Measurements from ENCODE around the gene NR1H2. TPM values are rescaled to one million over a fixed set of nuclear protein-coding genes. Genes with fewer than 3 reads are reported as not detected.
"Not testable (repeated sequence)": the region's sequence is repeated elsewhere in the genome, so short reads cannot be mapped to it uniquely, and the experiment has no call there.

Gene NR1H2
- total and polyA plus RNA-seq, 12 donors: 64.0 to 125 (median 74.9) TPM

DNA sequence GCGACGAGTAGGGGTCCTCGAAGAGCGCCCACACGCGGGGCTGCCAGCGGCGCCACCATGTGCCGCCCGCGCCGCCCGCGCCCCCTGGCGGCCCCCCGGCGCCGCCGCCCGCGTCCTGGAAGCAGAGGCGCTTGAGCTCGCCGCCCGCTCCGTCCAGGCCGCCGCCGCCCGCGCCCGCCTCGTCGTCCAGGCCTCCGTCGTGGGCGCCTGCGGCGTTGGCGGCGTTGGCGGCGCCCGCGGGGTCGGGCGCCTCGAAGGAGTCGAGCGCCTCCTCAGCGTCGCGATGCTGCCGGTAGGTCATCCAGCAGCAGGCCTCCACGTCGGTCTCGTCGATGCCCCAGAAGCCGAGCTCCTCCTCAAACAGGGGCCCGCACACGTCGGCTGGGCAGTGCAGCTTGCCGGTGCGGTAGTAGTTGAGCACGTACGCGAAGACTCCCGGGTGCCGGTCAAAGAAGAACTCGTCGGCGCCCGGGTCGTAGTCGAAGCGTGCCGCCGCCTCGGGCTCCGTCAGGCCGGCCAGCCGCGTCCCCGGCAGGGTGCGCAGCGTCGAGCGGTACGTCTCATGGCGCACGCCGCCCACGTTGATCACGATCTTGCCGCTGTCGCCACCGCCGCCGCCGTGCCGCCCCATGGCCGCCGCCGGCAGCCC lies 47.9 kb upstream of the NR1H2 start:
- TF ChIP-seq, protein P1, sequence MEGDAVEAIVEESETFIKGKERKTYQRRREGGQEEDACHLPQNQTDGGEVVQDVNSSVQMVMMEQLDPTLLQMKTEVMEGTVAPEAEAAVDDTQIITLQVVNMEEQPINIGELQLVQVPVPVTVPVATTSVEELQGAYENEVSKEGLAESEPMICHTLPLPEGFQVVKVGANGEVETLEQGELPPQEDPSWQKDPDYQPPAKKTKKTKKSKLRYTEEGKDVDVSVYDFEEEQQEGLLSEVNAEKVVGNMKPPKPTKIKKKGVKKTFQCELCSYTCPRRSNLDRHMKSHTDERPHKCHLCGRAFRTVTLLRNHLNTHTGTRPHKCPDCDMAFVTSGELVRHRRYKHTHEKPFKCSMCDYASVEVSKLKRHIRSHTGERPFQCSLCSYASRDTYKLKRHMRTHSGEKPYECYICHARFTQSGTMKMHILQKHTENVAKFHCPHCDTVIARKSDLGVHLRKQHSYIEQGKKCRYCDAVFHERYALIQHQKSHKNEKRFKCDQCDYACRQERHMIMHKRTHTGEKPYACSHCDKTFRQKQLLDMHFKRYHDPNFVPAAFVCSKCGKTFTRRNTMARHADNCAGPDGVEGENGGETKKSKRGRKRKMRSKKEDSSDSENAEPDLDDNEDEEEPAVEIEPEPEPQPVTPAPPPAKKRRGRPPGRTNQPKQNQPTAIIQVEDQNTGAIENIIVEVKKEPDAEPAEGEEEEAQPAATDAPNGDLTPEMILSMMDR (IDR thresholded peaks at IDR 0.05): peak in 1 of 9 donors; percentile 38
- no peak for ATAC-seq
- WGBS, 2 donors: 1% methylated on average over 96 to 104 of the region's 104 CpGs
- peak overlapping the region; percentile 18 to 50 (median 42) for H3K4me3 ChIP-seq
- H3K9me3 ChIP-seq: no peaks in the 10 kb centered on the region
- intact Hi-C loops (cut with DNase I): loop anchor here in 1 of 10 donors (5.0 kb wide), 1 partner anchor 161 kb away; no protein-coding TSS in a partner anchor
- peaks cover 5 to 53% (median 24%) of the 10 kb centered on the region in 9 donors for H3K4me1 ChIP-seq
- peak in 1 of 2 donors; percentile 42 for DNase-seq
- H3K27ac ChIP-seq: no peak overlapping the region
- H3K36me3 ChIP-seq: no peaks in the 10 kb centered on the region
- peaks cover 0 to 77% (median 56%) of the 10 kb centered on the region in 7 donors for H3K27me3 ChIP-seq

DNA sequence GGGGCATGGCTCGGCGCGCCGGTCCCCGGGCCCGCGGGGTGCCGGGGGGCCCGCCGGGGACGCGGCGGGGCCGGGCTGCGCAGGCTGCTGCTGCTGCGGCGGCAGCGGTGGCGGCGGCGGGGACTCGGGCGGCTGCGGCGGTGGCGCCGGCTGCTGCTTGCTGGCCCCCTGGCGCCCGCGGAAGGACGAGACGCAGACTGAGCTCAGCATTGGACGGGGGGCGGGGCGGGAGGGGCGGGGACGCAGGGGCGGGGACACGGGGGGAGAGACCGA lies 47.4 kb upstream of the NR1H2 start:
- H3K27ac ChIP-seq: no peak overlapping the region
- no peak for ATAC-seq

DNA sequence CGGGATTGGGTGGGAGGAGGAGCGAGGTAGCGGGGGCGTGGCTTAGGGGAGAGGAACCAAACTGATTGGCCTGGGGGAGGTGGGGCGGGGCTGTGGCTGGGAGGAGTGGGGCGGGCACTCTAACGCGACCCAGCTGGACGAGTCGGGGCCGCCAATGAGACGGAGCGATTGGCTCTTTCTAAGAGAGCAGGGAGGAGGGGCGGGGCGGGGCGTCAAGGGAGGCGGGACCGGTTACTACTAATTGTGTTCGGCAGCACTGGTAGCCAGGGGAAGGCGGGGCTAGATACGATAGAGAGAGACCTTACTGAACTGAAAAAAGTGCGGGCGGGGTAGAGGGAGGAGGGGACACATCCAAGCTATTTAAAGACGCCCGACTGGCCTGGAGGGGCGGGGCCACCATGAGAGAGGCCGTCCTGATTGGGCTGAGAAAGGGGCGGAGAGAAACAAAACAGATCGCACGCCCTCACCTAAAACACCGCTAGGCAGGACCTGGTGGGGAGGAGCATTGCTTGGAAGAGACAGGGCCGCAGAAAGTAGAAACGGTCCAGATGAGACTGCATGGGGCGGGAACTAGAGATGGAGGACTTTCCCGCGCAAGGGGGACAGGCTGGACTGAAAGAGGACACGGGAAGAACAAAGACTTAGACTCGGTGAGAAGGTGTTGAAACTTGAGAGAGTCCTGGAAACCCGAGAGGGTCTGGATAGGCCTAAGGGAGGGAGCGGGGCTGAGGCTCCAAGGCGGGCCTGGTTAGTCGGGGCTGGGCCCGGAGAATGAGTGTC lies 46.9 kb upstream of the NR1H2 start, which contains the start of gene KCNC3:
KCNC3 (minus strand) TSS at position 232 of the 780 bp plus-strand sequence. CDS start 295 bp downstream, outside the sequence.
- intact Hi-C loops (cut with DNase I): loop anchor here in 1 of 10 donors (5.0 kb wide), 1 partner anchor 162 kb away; no protein-coding TSS in a partner anchor
- DNase-seq (peak; percentile 98 to 99), ATAC-seq (peak; percentile 79 to 91 (median 86))
- H3K4me1 ChIP-seq: peaks cover 5 to 62% (median 27%) of the 10 kb centered on the region in 9 donors
- 1 to 2% methylated on average over 41 to 43 of the region's 43 CpGs for WGBS, 2 donors
- H3K4me3 ChIP-seq: peak within 1 kb of the TSS; percentile 18 to 53 (median 48)
- no peaks in the 10 kb centered on the region for H3K36me3 ChIP-seq
- H3K9me3 ChIP-seq: no peaks in the 10 kb centered on the region
- H3K27ac ChIP-seq: peak within 1 kb of the TSS in 9 of 10 donors; percentile 16 to 83 (median 72)
- H3K27me3 ChIP-seq: peaks cover 0 to 86% (median 64%) of the 10 kb centered on the region in 7 donors
- TF ChIP-seq, protein P1 (IDR thresholded peaks at IDR 0.05): no peak

More for the DNA sequence above, 47.4 kb upstream of the NR1H2 start:
- peaks cover 0 to 81% (median 60%) of the 10 kb centered on the region in 7 donors for H3K27me3 ChIP-seq
- H3K9me3 ChIP-seq: no peaks in the 10 kb centered on the region
- TF ChIP-seq, protein P1 (IDR thresholded peaks at IDR 0.05): no peak
- peak overlapping the region in 8 of 10 donors; percentile 23 to 50 (median 42) for H3K4me3 ChIP-seq
- WGBS, 2 donors: 2% methylated on average over 17 to 37 of the region's 40 CpGs
- intact Hi-C loops (cut with DNase I): loop anchor here in 1 of 10 donors (5.0 kb wide), 1 partner anchor 162 kb away; no protein-coding TSS in a partner anchor
- peaks cover 5 to 57% (median 24%) of the 10 kb centered on the region in 9 donors for H3K4me1 ChIP-seq
- DNase-seq: no peak
- no peaks in the 10 kb centered on the region for H3K36me3 ChIP-seq

DNA sequence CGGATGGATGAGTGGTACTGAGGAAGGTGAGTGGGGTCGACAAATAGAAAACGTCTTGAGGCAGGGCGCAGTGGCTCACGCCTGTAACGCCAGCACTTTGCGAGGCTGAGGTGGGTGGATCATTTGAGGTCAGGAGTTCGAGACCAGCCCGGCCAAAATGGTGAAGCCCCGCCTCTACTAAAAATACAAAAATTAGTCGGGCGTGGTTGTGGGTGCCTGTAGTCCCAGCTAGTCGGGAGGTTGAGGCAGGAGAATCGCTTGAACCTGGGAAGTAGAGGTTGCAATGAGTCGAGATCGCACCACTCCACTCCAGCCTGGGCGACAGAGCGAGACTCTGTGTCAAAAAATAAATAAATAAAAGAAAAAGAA lies 46.3 kb upstream of the NR1H2 start:
- intact Hi-C loops (cut with DNase I): loop anchor here in 1 of 10 donors (5.0 kb wide), 1 partner anchor 163 kb away; no protein-coding TSS in a partner anchor
- Histone ChIP-seq H3K27me3 (peaks cover 0 to 86% (median 64%) of the 10 kb centered on the region in 7 donors), H3K27ac (peak overlapping the region in 9 of 10 donors; percentile 16 to 83 (median 72)), H3K4me1 (peaks cover 5 to 62% (median 27%) of the 10 kb centered on the region in 9 donors), H3K4me3 (peak overlapping the region in 9 of 10 donors; percentile 1 to 53 (median 45))
- H3K9me3 ChIP-seq, H3K36me3 ChIP-seq, DNase-seq, ATAC-seq: not testable (repeated sequence)
- WGBS, 2 donors: 12 to 15% methylated on average over 18 of the region's 18 CpGs
